ENCODE data around the gene TLE6. TPM values are rescaled to one million over a fixed set of nuclear protein-coding genes. Genes with fewer than 3 reads are reported as not detected.

TLE6 gene
- total RNA-seq, 1 donor from 2014 or later: 4.2 TPM

DNA sequence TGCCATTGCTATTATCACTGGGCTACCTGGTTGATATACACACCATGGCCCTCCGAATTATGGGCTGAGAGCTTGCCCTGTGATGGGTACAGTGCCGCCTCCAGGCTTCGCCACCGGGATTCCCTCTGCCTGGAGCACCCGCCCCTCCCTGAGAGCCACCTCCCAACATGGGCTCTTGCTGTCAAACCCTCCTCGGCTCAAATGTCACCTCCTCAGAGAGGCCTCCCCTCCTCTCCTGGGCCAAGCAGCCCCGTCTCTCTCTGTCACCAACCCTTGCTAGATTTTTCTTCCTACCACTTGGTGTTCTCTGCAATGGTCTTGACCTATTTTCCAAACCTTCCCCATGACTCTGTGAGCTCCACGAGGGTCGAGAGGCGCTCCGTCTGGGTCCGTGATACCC lies 64.0 kb downstream of the TLE6 start:
- Histone ChIP-seq H3K27me3 (ENCODE audit: low read depth) (peaks cover 4% of the 10 kb centered on the region), H3K4me3 (no peak overlapping the region), H3K27ac (no peak overlapping the region), H3K9me3 (no peaks in the 10 kb centered on the region), H3K4me1 (peaks cover 7% of the 10 kb centered on the region), H3K36me3 (no peaks in the 10 kb centered on the region)
- TF ChIP-seq, protein P1, sequence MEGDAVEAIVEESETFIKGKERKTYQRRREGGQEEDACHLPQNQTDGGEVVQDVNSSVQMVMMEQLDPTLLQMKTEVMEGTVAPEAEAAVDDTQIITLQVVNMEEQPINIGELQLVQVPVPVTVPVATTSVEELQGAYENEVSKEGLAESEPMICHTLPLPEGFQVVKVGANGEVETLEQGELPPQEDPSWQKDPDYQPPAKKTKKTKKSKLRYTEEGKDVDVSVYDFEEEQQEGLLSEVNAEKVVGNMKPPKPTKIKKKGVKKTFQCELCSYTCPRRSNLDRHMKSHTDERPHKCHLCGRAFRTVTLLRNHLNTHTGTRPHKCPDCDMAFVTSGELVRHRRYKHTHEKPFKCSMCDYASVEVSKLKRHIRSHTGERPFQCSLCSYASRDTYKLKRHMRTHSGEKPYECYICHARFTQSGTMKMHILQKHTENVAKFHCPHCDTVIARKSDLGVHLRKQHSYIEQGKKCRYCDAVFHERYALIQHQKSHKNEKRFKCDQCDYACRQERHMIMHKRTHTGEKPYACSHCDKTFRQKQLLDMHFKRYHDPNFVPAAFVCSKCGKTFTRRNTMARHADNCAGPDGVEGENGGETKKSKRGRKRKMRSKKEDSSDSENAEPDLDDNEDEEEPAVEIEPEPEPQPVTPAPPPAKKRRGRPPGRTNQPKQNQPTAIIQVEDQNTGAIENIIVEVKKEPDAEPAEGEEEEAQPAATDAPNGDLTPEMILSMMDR (IDR thresholded peaks at IDR 0.05): no peak
- intact Hi-C loops (cut with DNase I): no loop called here
- ATAC-seq (no peak), DNase-seq (no peak)

DNA sequence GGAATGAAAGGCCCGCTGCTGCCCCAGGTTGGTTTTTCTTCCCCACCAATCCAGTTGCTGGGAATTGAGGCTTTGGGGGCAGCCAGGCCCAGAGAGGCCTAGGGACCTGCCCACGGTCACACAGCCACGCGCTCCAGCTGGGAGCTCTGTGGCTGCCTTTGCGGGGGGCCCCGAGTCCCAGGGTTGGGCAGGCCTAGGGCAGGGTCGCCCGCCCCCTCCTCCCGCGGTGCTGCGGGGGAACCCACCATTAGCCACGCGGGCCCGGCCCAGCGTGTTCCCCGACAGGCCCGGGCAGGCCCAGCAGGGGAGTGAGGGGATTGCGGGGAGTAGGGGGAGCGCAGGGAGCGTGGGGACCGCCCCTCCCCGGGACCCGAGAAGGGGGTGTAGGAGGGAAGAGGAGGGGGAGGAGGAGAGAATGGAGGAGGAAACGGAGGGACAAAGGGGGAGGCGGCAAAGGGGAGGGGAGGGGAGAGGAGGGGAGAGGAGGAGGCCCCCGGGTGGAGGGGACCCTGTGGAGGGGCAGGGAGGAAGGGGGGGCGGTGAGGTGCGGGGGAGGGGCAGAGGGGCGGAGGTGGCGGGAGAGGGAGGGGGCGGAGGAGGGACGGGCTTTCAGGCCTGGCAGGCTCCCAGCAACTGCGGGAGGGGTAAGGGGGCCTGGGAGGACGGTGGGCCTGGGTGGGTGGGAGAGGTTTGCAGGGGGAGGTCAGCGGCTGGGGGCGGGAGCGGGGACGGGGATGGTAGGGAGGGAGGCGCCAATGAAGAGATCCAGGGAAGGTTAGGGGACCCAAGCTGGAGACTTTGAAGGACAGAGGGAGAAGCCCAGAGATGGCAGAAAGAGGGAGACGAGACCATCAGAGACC lies 64.6 kb downstream of the TLE6 start:
- H3K27me3 ChIP-seq (ENCODE audit: low read depth): peaks cover 4% of the 10 kb centered on the region
- DNase-seq: no peak
- TF ChIP-seq, protein P1 (IDR thresholded peaks at IDR 0.05): no peak

DNA sequence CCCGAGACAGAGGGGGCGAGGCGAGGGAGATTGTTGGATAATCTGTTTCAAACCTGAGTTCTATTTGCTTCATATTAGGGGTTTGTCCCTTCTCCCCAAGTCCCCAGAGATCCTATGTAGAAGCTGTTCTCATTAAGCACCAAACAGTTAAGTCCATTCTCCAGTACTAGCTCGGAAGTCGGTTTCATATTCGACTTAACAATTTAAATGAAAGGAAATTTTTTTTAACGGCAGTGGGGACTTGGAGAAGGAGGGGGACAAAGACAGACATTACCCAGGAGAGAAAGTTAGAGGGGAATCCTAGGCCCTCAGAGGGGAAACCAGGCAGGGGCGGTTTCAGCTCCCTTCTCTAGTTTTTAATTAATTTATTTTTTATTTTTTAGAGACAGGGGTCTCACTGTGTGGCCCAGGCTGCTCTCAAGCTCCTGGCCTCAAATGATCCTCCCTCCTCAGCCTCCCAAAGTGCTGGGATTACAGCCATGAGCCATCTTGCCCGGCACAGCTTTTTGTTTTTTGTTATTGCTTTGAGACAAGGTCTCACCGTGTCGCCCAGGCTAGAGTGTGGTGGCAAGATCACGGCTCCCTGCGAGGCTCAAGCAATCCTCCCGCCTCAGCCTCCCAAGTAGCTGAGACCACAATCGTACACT lies 65.4 kb downstream of the TLE6 start:
- H3K27ac ChIP-seq: peak overlapping the region; percentile 15
- peaks cover 4% of the 10 kb centered on the region for H3K4me1 ChIP-seq
- no peak overlapping the region for H3K4me3 ChIP-seq
- peaks cover 4% of the 10 kb centered on the region for H3K27me3 ChIP-seq (ENCODE audit: low read depth)
- no peaks in the 10 kb centered on the region for H3K36me3 ChIP-seq
- H3K9me3 ChIP-seq: no peaks in the 10 kb centered on the region
- intact Hi-C loops (cut with DNase I): no loop called here
- TF ChIP-seq, protein P1 (IDR thresholded peaks at IDR 0.05): no peak
- no peak for ATAC-seq
- DNase-seq: no peak

More for the DNA sequence above, 64.6 kb downstream of the TLE6 start:
- H3K9me3 ChIP-seq: no peaks in the 10 kb centered on the region
- no peaks in the 10 kb centered on the region for H3K36me3 ChIP-seq
- no peak for ATAC-seq
- intact Hi-C loops (cut with DNase I): no loop called here
- H3K4me1 ChIP-seq: peaks cover 2% of the 10 kb centered on the region
- peak overlapping the region; percentile 15 for H3K27ac ChIP-seq
- H3K4me3 ChIP-seq: no peak overlapping the region

Other genes starting within 250 kb of the TLE6 start
- gene SLC39A3, start 237.5 kb upstream of the TLE6 start, total RNA-seq: 24.4 TPM
- gene SGTA, start 194.3 kb upstream of the TLE6 start, total RNA-seq: 41.6 TPM
- 34.9 TPM for gene THOP1, start 192.1 kb upstream of the TLE6 start, total RNA-seq
- 4.2 TPM for gene ZNF554, start 157.7 kb upstream of the TLE6 start, total RNA-seq
- gene ZNF555, start 136.1 kb upstream of the TLE6 start, total RNA-seq: 7.7 TPM
- gene ZNF556, start 110.2 kb upstream of the TLE6 start, total RNA-seq: not detected
- 5.1 TPM for gene ZNF57, start 76.6 kb upstream of the TLE6 start, total RNA-seq
- 5.3 TPM for gene ZNF77, start 32.6 kb upstream of the TLE6 start, total RNA-seq
- 42.7 TPM for gene TLE2, start 51.7 kb downstream of the TLE6 start, total RNA-seq
- gene TLE5, start 84.9 kb downstream of the TLE6 start, total RNA-seq: 413 TPM
- gene GNA11, start 116.8 kb downstream of the TLE6 start, total RNA-seq: 60.6 TPM
- gene GNA15, start 158.5 kb downstream of the TLE6 start, total RNA-seq: 24.2 TPM
- gene S1PR4, start 201.2 kb downstream of the TLE6 start, total RNA-seq: 35.7 TPM
- 68.8 TPM for gene NCLN, start 208.4 kb downstream of the TLE6 start, total RNA-seq
- not detected for gene CELF5, start 247.1 kb downstream of the TLE6 start, total RNA-seq

Measured in lower lobe of right lung (tissue), 2 donors.